SU-DHL-6 (cell line): ENCODE results near the gene G0S2.

Source experiments
- EZH2phosphoT487 ChIP-seq: fragments of 200-600 bp; sonication (generic), shearing (Covaris generic); conservative IDR thresholded peaks from 2 replicates; pipeline ENCODE4 v1.6.1; 2018; ENCODE audit warnings: mild to moderate bottlenecking, antibody characterized with exemption, low read length, moderate library complexity, mixed read lengths
- TF ChIP-seq, protein P1 (sequence below): fragments of 200-600 bp; sonication (generic); IDR thresholded peaks from one replicate; pipeline ENCODE4 v1.5.1; 2017; ENCODE audit warnings: antibody characterized with exemption, mild to moderate bottlenecking, low read length, moderate library complexity; ENCODE audit not compliant: insufficient read depth, poor library complexity, severe bottlenecking

GRCh38 chr1:209634005-209634737, 41.0 kb upstream of the G0S2 start:
- TF ChIP-seq, protein P1, sequence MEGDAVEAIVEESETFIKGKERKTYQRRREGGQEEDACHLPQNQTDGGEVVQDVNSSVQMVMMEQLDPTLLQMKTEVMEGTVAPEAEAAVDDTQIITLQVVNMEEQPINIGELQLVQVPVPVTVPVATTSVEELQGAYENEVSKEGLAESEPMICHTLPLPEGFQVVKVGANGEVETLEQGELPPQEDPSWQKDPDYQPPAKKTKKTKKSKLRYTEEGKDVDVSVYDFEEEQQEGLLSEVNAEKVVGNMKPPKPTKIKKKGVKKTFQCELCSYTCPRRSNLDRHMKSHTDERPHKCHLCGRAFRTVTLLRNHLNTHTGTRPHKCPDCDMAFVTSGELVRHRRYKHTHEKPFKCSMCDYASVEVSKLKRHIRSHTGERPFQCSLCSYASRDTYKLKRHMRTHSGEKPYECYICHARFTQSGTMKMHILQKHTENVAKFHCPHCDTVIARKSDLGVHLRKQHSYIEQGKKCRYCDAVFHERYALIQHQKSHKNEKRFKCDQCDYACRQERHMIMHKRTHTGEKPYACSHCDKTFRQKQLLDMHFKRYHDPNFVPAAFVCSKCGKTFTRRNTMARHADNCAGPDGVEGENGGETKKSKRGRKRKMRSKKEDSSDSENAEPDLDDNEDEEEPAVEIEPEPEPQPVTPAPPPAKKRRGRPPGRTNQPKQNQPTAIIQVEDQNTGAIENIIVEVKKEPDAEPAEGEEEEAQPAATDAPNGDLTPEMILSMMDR, result no peak
- no peak for TF ChIP-seq EZH2phosphoT487
